Hypothalamus (tissue), 51 donors: Measurements from ENCODE around the gene HOGA1.
"Not testable (repeated sequence)": the region's sequence is repeated elsewhere in the genome, so short reads cannot be mapped to it uniquely, and the experiment has no call there.

ENCODE experiments used
- DNase-seq, 51 donors: peaks; one replicate each; lab custom pipeline; 2025; lab: John Stamatoyannopoulos, UW

HOGA1 gene

GRCh38 chr10:97601268-97602215 is 17.4 kb downstream of the HOGA1 start:
- peak in 33 of 51 donors; percentile 12 to 80 (median 61) for DNase-seq

- peak in 27 of 51 donors; percentile 6 to 71 (median 35) for DNase-seq
Measured at GRCh38 chr10:97607095-97607636, 23.0 kb downstream of the HOGA1 start.

GRCh38 chr10:97608991-97609561 is 24.9 kb downstream of the HOGA1 start:
- no peak for DNase-seq

- DNase-seq: no peak
Measured at GRCh38 chr10:97611473-97611872, 27.3 kb downstream of the HOGA1 start.

- peak in 2 of 51 donors; percentile 7 to 12 for DNase-seq
Measured at GRCh38 chr10:97612386-97612785, 28.2 kb downstream of the HOGA1 start.

GRCh38 chr10:97618285-97618684 is 34.1 kb downstream of the HOGA1 start:
- DNase-seq: no peak

- DNase-seq: no peak
Measured at GRCh38 chr10:97618733-97619132, 34.5 kb downstream of the HOGA1 start.

DNA sequence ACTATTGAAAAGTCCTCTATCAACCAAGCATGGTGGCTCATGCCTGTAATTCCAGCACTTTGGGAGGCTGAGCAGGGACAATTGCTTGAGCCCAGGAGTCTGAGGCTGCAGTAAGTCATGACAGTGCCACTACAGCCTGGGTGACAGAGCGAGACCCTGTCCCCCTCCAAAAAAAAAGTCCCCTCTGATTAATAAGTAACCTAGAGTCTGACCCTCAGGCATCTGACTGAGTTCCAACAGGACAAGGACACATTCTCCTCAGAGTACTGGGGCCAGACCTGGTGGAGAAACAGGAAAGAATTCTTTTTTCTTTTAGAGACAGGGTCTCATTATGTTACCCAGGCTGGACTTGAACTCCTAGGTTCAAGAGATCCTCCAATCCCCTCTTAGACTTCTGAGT is 39.1 kb downstream of the HOGA1 start:
- DNase-seq: no peak

DNA sequence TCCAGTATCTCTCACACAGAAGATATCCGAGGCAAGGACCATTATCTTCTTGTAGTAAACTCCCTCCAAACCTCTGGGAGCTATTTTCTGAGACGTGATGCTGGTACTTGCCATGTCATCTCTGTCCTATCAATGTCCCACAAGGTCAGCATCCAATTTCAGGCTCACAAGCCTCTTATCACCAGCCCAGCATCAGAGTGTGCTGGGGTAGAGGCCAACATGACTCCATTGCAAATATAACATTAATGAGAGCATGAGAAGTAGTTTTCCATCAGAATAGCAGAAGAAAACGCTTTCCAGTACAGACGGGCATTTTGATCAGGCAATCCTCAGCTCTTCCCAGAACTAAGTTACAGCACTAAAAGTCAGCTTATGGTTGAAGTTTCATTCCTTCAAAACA is 43.5 kb downstream of the HOGA1 start:
- no peak for DNase-seq

- DNase-seq: no peak
Measured at GRCh38 chr10:97628228-97628627, 44.0 kb downstream of the HOGA1 start.

- no peak for DNase-seq
Measured at GRCh38 chr10:97629289-97629688, 45.1 kb downstream of the HOGA1 start.

DNA sequence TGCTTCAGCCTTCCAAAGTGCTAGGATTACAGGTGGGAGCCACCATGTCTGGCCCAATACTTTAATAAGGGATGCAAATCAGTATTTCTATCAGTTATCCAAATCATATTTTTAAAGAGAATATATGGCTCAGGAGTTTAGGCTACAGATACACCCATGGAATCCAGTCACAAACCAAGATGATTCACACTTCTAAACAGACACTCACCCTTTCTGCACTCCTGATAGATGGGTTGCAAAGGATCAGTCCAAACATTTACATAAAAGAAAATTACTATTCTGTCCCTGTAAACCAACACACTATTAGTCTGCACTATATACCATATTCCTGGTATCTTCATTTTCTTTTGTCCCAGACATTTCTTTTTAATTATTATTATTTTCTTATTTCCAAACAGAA is 46.9 kb downstream of the HOGA1 start:
- DNase-seq: no peak

DNA sequence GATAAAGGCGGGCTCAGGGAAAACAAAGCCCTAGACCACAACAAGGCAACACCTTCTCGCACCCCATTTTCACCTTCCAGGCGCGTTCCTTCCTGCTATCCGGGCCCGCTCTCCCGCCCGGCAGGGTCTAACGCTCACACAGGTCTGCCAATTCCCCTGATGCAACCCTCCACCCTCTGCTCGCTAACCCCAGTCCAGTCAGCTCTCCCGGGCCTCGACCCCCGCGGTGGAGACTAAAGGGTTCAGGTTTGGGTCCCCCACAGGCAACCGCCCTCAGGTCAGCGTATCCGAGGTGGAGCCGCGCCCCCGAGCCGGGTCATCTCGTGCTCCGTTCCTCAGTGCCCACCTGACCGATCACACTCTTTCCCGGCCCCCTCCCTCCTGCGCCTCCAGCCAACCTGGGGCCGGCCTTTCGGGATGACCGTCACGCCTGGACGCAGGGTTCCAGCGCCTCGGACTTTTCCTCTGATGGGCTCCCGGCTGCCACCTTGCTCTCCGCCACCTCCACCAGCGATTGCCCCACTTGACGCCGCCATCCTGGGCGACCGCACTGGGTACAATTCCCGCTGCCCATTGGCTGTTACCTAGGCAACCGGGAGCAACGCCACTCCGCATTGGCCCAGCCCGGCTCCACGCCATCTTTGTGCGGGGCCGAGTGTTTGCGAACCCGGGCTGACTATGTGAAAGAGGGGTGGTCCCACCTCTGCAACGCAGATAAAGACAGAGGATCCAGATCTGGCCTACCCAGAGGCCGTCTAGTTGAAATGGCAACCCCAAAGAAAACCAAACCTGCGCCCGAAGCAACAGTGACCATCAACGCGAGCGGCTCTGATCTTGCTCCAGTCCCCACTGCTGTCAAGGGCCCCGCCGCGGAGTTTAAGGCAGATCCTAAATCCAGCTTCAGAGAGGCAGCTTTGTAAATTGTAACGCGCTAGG is 49.0 kb downstream of the HOGA1 start, which contains the start of gene MORN4:
Gene MORN4 (minus strand): TSS at position 552 of the 936 bp plus-strand sequence. CDS start 13,847 bp downstream, outside the sequence.
- peak; percentile 34 to 97 (median 90) for DNase-seq

GRCh38 chr10:97633921-97634320 is 49.7 kb downstream of the HOGA1 start:
- no peak for DNase-seq

DNA sequence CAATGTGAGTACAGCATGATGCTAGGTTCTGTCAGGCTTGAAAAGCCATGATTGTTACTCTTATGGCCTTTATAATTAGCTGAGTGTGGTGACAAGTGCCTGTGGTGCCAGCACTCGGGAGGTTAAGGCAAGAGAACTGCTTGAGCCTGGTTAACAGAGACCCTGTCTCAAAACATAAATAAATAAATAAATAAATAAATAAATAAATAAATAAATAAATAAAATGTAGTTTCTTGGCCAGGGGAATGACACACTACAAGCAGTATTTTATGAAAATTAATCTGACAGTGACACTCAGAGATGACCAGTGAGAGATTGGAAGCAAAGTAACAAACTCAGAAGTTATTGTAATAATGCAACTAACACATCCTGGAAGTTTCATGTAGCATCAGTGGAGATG is 51.4 kb downstream of the HOGA1 start:
- DNase-seq: no peak

DNA sequence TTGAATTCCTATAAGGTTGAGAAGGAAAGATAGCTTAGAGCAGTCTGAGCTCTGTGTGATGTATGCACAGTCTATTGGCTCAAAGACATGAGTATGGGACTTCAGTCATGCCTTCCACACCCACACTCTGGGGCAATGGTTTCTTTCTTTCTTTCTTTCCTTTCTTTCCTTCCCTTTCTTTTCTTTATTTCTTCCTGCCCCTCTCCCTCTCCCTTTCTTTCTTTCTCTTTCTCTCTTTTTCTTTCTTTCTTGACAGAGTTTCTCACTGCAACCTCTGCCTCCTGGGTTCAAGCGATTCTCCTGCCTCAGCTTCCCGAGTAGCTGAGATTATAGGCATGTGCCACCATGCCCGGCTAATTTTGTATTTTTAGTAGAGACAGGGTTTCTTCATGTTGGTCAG is 54.9 kb downstream of the HOGA1 start:
- DNase-seq: not testable (repeated sequence)

DNA sequence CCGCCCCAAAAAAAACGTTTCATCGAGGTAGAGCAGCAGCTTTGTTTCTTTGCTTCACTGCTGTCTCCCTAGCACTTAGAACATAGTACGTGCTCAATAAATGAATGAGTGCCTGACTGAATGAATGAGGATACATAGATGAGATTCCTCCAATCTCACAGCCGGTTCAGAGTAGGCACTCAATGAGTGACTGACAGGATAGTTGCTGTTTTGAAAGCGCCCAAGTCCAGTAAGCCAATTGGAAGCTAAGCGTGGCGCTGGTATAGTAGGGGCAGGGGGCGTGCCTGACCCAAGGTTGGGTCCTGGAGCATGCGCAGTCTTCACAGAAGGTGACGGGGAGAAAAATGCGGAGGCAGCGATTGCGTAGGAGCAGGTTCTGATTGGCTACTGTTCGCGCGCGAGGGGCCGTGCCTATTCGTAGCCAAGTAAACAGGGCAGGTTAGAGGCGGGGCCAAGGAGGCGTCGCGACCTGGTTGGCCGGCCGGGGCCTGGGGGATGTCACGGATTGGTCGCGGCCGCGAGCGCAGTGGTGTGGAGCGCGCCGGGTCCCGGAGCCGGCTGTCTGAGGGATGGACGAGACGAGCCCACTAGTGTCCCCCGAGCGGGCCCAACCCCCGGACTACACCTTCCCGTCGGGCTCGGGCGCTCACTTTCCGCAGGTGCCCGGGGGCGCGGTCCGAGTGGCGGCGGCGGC is 56.1 kb downstream of the HOGA1 start, which contains the start of gene PI4K2A:
Gene PI4K2A (plus strand): TSS at position 498 of the 694 bp plus-strand sequence. CDS start 72 bp downstream, at position 570.
- peak; percentile 66 to 99 (median 98) for DNase-seq

GRCh38 chr10:97640868-97641811 is 57.0 kb downstream of the HOGA1 start:
- DNase-seq: peak in 24 of 51 donors; percentile 4 to 62 (median 22)
